HG03439 (cell line): ENCODE data around the gene REPIN1.
"Not testable (repeated sequence)": the region's sequence is repeated elsewhere in the genome, so short reads cannot be mapped to it uniquely, and the experiment has no call there.

Source experiments
- ATAC-seq: cut with Tn5 transposase; IDR thresholded peaks from one replicate; pipeline ENCODE4 v1.9.1; 2021; ENCODE audit warnings: mild to moderate bottlenecking, moderate library complexity; ENCODE audit not compliant: unreplicated experiment

The REPIN1 gene

DNA sequence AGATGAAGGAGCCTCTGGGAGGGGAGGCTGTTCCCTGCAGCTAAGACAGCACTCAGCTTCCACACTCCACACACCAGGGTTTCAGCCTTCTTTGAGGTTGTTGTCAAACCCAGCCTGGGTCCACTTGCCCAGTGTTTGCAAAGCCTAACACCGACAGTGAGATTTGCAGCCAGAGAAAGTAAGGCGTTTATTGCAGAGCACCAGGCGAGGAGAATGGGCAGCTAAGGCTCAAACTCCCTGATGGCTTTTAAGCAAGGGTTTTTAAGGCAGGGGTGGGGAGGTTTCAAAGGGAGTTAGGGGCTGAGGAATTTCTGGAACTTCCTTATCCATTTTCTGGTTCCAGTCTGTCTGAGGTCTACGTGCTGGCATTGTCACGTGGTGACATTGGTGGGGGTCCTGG is 5.8 kb downstream of the REPIN1 start:
- no peak for ATAC-seq

DNA sequence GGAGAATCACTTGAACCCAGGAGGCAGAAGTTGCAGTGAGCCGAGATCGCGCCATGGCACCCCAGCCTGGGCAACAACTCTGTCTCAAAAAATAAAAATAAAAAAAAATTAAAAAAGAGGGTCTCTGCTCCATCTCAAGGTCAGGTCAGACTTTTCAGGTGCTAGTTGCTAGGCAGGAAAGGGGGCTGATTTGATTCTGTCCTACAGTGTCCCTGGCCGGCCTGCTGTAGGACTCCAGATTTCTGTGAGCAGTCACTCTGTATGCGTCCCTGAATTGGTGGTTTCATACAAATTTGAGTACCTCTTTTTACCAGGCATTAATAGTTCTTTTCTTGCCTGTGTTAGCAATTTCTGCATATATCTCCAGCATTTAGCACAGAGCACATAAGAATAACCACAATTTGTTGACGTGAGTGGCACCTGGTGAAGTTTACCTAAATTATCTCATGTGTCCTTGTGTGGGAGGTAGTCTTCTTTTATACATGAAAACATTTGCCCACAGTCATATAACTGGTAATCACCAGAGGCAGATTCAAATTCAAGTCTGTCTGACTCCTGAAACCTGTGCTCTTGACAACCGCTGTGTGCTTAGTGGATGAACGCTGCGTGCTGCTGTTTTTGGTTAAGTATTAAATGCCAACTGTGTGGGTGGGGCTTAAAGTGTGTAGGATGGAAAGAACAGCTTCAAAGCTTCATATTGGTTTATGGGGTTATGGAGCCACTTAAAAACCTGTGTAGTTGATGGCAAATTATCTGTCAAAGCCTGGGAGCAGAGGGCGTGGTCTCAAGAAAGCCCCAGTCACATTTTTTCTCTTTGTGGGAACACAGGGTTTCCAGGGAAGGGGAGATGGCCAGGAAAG is 7.3 kb downstream of the REPIN1 start:
- peak; percentile 19 for ATAC-seq

DNA sequence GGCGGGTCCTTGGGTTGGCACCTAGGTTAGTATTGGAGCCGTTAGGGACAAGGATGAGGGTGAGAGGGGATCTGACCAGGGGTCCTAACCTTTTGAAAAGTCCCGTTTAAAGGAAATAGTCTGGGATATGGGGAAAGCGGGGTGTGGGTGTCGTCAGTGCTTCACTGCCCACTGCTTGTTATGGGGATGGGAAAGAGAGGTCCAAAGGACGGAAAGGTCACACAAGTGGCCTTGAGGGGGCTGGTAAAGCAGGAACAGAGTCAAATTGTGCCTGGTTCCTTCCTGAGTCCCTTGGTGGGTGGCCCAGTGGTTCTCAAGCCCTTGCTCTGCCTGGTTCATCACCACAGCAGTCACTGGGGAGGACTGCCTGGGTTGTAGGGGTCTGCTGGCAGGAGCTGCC is 7.9 kb downstream of the REPIN1 start:
- no peak for ATAC-seq

DNA sequence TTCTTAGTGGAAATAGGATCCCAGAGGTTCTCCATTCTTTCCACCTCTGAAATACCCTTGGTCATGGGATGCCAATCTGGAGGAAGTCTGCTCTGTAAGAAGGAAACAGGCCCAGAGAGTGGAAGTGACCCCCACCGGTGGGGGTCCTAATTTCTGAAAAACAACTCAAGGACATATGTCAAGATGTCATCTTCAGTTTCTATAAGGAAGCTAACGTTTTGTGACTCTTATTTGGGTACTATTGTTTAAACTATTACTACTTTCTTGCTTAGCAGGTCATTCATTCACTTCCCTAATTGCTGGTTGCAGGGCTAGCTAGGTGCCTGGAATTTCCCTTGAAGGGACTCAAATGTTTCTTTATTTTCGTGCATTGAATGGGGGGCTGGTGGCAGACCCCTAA is 8.6 kb downstream of the REPIN1 start:
- ATAC-seq: no peak

DNA sequence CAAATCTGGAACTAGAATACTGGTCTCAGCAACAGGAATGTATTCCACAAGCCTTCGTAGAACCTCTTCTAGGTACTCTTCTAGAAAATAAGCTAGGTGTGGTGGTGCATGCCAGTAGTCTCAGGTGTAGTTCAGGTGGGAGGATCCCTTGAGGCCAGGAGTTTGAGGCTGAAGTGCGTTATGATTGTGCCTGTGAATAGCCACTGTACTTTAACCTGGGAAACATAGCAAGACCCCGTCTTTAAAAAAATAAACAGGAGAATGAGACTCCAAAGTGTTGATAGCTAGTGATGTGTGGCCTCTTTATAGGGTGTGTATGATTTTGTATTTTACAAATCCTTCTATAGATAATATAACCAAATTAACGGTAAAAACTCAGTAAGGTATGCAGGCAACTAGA is 9.0 kb downstream of the REPIN1 start:
- no peak for ATAC-seq

DNA sequence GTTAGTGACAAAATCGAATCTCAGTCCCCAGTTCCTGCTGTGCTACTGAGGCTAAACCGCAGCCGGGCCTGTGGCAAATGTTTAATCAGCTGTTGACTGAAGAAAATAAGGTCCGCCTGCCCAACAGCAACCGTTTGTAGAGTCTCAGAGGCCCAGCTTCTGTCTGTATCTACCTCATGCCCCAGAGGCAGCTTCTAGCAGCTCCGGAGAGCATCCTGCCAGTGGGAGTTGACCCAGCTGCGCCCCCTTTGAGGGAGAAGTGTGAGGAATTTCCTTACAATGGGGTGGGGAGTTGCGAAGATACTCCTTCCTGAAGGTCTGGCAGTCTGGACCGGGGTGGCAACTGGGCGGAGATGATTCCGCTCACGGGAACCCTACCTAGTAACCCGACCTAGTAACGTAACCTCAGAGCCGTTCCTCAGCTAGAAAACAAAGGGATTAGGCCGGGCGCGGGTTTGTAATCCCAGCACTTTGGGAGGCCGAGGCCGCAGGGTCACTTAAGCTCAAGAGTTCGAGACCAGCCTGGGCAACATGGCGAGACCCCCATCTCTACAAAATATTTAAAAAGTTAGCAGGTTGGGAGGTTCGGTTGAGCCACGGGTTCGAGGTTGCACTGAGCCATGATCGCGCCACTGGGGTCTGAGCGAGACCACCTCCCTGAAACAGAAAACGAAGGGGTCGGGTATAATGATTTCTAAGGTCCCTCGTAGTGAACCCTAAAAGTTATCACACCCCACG is 9.7 kb downstream of the REPIN1 start:
- no peak for ATAC-seq

DNA sequence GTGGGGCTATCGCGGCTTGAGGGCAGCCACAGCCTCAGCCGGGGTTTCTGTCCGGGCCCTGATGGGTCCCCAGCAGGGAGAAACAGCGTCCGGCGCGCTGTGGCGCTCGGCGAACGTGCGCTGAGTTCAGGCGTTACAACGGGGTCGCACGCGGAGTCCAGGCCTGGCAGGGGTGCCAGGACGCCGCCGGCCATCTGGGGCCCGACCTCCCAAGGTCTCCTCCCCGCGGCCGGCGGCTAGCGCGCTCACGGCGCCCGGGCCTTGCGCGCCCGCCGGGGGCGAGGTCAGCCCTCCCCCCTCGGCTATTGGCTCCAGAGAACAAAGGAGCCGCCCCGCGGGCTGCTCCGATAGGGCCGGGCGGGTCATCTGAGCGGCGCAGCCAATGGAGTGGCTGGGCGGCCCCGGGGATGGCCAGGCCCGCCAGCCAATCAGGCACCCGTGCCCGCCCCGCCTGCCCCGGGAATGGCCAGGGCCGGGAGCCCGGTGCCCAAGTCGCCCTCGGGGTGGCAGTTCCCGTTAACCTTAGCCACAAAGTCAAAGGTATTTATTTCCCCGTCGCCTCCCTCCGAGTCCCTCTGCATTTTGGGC is 10.3 kb downstream of the REPIN1 start, which contains the start of gene ZNF775:
Gene ZNF775, plus strand, starts transcription at position 478 of the 588 bp plus-strand sequence. CDS start 9,141 bp downstream, outside the sequence.
- peak; percentile 78 for ATAC-seq

DNA sequence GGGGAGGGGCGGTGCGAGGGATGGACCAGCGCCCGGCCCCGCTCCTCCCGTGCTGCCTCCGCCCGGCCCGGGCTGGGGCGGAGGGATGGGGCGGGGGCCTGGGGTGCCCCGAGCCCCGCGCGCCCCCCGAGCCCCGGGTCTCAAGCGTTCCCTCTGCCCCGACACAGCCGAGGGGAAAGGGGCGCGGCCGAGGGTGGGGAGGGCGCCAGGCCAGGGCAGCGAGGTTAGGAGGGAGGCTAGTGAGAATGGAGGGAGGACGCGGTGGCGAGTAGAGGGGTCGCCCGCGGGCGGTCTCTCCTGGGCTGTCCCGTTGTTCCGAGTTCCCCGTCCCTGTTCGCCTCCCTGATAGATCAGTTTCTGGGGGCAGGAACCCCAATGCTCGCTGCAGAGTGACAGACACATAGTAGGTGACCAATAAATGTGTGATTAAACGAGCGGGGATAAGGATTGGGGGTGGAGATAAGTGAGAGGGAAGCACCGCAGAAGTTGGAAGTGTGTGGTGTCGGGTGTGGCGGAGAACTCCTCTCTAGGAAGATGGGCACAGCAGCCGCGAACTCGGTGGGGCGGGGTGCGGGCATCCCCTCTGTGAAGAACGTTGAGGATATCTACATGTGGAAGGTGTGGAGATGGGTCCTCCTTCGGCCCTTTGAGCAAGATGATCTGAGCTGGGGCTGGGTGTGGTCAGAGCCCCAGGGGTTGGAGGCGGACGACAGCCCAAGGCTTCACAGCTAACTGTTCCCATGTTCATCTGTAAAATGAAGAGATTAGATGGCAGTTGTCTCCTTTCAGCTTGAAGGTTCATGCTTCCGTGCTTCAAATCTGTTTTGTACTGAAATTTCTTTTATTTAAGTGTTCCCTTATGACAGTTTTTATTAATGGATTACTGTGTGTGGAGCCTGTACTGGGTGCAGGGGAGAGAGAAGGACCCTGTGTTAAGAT is 11.1 kb downstream of the REPIN1 start:
- ATAC-seq: peak; percentile 3

DNA sequence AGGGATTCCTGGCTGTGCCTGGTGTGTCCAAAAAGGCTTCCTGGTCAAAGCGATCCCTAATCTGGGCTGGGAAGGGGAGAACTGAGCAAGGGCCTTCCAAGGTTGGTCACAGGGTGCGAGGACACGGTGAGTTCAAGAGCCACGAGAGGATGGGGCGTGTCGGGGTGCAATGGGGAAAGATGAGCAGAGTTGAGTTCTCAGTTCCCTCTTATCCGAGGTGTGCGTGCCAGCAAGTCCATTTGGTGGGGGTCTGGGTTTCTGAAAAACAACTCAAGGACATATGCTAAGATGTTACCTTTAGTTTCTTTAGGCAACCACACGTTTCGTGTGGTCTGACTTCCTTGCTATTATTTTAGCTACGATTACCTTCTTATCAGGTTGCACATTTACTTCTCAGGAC is 11.8 kb downstream of the REPIN1 start:
- ATAC-seq: no peak

DNA sequence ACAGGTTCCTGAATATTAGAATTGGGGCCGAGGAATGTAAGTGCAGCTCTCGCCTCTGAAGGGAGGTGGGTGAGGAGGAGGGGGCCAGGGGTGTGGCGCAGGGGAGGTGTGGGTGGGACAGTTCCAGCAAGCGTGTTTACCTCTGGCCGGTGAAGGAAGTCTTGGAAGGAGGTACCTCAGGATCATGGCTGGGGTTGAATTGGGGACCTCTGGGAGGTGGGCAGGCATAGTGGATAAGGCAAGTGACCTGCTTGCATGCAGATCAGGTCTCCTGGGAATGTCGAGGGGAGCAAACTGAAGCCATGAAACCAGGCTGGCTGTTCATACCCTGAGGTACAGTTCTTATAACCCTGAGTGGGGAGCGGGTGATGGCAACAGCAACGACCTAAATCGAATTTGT is 12.5 kb downstream of the REPIN1 start:
- no peak for ATAC-seq

DNA sequence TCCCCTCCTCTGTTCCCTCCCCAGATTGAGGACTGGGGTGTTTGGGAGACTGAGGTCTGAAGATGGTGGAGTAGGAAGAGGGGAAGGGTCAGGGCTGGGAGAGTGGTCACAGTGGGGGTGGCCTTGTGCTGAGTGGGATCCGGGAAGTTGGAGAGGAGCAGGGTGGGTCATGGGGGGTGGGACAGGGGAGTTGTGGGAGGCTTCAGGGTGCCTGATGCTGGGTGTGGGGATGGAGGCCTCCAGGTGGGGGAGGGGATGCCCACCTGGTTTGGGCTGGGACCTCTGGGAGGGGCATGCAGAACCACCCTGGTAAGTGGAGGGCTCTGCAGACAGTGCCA is 13.1 kb downstream of the REPIN1 start:
- ATAC-seq: no peak

DNA sequence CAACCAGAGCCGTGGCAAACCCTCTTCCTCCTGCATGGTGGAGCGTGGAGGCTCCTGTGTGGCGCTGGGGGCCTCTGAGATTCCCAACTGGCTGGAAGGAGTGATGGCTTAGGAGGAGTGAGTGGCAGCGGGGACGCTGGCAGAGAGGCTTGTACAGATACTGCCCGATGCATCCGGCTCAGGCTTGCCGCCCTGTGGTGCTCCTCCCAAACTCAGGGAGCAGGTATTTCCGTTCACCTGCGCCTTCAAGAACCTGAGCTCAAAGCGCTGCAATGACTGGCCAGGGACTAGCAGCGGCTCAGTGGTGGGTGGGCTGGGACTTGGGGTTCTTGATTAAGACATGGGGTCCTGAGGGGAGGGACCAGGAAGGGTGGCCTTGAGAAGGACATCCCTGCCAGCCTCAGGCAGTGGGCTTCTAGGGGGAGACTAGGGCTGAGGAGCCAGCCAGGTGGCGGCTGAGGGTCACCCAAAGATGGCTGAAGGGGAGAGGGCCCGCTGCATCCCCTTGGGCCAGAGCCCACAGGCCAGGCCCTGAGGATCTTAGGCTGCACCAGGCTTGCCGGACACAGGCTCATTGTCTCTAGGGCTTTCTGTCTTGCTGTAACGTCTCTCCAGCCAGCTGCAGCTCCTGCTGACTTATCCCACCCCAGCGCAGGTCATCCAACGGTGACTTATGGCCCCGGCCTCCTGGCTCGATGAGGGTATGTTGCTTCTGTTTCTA is 13.7 kb downstream of the REPIN1 start:
- ATAC-seq: no peak

DNA sequence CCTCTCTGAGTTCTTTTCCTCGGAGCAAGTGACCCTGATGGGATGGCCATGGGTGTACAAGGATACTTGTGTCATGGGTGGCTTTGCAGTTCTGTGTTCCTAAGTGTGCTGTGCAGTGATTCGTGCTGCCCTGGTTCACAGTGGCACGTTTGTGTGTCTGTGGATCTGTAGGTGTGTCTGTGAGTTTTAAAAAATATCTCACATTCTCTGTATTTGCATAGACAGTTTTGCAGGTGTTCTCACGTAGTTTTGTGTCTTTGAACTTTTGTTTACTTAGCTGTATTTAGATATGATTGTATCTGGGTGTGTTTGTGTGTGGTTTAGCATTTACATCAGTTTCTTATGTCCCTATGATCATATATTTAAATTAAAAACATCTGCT is 14.2 kb downstream of the REPIN1 start:
- ATAC-seq: no peak

DNA sequence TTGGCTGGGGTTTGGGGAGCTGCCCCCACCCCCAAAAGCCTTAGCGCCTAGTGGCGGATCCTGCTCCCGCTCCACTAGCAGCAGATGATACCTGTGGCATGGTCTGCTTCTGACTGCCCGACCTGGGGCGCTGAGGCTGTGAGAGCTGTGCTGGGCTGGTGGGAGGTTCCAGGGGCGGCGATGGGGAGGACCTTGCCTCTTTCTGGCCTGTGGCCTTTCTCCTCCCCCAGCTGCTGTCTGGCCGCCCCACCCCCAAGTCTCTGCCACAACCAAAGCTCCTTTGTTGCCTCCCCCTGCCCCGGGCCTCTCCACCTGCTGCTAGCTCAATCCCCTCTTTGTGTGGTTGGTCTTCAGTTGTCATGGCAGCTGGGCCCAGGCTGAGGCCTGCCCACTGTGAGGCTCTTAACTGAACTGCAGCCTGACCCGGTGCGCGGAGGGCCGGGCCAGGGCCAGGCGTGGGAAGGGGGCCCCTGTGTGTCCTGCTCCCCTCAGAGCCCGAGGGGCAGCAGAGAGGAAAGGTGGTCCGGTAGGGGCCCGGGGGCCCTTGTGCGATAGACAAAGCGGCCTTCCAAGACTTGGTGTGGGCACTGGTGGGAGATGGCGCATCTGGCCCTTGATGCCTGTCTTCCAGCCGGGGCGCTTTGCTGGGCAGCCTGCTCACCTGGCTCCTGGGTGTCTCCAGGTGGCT is 15.2 kb downstream of the REPIN1 start:
- no peak for ATAC-seq

DNA sequence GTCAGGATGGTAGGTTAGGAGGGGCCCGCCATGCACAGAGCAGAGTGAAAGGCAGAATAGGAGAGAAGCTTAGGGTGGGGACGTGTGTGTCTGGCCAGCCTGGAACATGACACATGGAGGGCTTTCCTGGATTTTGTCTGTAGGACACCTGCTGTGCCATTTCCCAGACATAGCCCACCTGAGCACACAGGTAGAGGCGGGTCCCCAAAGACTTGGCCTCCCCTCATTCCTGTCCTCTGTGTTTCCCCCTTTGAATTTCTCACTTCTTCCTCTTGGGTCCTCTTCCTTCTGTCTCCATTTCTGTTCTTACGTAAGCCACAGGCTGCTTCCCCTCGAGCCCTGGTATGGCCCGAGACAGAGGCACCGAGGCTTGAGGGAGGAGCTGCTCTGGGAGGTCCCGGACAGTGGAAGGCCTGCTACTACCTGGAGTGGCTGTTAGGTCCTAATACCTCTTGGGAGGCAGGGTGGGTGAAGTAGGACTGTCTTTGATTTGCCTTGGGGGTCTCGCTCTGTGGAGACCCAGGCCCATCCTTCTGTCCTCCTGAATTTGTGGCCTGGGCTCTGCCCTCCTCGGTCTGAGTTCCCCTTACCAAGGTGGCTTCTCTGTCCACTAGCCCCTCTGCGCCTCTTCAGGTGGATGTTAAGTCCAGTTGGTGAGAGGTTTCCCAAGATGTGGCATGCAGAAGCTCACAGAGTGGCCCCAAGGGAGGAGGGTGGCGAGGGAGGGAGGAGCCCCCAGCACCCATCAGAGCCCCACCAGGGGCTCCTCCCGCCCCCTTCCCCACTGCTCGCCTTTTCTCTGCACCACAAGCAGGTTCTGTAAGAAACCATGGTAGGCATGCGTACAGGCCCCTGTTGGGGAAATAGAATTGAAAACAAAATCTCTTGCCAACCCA is 16.0 kb downstream of the REPIN1 start:
- no peak for ATAC-seq

DNA sequence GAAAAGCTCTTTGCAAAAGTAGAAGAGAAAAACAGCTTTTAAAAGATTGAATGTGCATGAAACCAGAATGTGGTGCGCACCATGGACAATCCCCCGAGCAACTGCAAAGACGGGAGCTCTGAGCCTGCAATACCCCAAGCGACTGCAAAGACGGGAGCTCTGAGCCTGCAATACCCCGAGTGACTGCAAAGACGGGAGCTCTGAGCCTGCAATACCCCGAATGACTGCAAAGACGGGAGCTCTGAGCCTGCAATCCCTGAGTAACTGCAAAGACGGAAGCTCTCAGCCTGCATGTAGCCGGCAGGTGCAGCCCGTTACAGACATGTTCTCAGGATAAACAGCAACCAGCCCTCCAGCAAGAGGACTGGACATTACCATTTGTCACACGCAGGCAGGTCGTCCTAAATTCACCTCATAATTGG is 16.7 kb downstream of the REPIN1 start:
- ATAC-seq: no peak

DNA sequence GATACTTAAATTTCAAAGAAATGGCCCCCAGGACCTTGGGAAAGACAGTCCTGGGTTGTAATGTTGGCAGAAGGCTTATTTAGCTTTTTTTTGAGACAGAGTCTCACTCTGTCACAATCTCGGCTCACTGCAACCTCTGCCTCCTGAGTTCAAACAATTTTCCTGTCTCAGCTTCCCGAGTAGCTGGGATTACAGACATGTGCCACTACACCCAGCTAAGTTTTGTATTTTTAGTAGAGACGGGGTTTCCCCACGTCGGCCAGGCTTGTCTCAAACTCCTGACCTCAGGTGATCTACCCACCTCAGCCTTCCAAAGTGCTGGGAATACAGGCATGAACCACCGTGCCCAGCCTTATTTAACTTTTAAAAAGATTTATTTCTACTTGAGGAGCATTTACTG is 17.3 kb downstream of the REPIN1 start:
- not testable (repeated sequence) for ATAC-seq

DNA sequence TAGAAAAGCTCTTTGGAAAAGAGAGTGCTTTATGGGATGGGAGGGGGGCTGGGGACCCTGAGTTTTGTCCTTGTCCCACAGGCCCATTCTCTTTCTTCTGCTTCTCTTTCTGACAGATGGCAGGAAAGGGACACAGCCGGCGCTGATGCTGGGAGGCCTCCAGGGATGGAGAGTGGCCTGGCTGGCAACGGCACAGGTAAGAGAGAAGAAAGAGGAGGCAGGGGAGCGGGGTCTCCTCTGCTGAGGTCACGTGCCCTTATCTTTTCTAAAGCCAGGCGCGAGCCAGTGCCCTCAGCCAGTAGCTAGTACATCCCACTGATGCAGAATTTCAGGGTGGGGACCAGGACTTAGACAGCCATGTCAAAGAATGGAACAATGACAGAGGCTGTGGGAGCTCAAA is 19.7 kb downstream of the REPIN1 start:
- ATAC-seq: no peak
